NT2/D1 (cell line): Measurements from ENCODE around the gene TMCO4.

Source experiments
- SUZ12 ChIP-seq: IDR thresholded peaks from 2 replicates; pipeline ENCODE4 v1.6.1; 2011; ENCODE audit not compliant: insufficient read length, insufficient read depth; ENCODE audit errors: extremely low read depth
- YY1 ChIP-seq: IDR thresholded peaks from 2 replicates; pipeline ENCODE4 v1.6.1; 2011; ENCODE audit not compliant: insufficient read length, insufficient read depth
- ZNF274 ChIP-seq: IDR thresholded peaks from 2 replicates; pipeline ENCODE4 v1.6.1; 2011; ENCODE audit warnings: mild to moderate bottlenecking, low read depth, low read length

- TF ChIP-seq SUZ12 (no peak), ZNF274 (no peak), YY1 (no peak)
These were observed 144.0 kb downstream of the TMCO4 start for GRCh38 chr1:19655718-19656080.
